ENCODE results near the gene LRRC46. TPM values are rescaled to one million over a fixed set of nuclear protein-coding genes. Genes with fewer than 3 reads are reported as not detected.
A peak's percentile ranks its signal among the peaks of the same experiment; 100 is the strongest.

Gene LRRC46
- total and polyA plus RNA-seq, 2 of the 13 experiments (the other 11 are each of a cell fraction or from before 2014, with no cell fraction given) = 0.09 TPM

DNA sequence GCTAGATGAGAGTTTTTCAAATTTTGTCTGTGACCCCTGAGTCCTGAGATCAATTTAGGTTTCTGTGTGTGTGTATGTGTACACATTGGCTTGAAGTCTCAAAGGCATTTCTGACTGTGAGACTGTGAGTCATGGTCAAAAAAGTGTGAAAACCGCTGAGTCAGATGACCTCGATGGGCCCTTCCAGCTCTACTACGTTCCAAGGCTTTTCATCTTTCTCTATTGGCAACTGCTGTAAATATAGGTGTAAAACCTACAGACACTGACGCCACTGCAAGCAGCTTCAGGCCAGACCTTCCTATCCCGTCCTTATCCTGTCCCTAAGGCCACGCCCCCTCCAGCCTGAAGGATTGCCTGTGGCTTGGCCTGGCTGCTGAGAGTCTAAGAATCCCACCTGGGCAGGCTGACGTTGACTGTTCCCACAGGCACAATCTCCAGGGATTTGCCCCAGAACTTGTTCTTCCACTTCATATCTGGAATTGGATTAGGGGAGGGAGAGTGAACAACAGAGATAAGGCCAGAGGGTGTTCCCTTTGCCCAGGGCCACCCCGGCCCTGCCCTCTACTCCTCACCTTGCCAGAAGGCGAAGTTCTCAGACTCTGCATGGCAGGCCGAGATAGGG lies 21.2 kb upstream of the LRRC46 start:
- no peak overlapping the region for H3K4me2 ChIP-seq (ENCODE audit: low read depth, low read length)
- H2AFZ ChIP-seq (ENCODE audit: low read length) = no peak overlapping the region
- no peaks in the 10 kb centered on the region for H3K27me3 ChIP-seq (ENCODE audit: control insufficient read depth in 1 of 2, insufficient read depth in 2 of 2, low read length in 2 of 2)
- in situ Hi-C loops (cut with HindIII; ENCODE audit: extremely low pct_ligation_motif_present, low pct_unique_long_range_greater_than_20kb) = no loop called here
- no peak overlapping the region for H3K9ac ChIP-seq (ENCODE audit: insufficient read depth, low read depth, low read length)
- H4K20me1 ChIP-seq (ENCODE audit: insufficient read depth, low read length) = no peaks in the 10 kb centered on the region
- H3K36me3 ChIP-seq (replicated peaks in 1 of 2; ENCODE audit: control insufficient read depth in 1 of 2, insufficient read depth in 2 of 2, low read length in 2 of 2) = peaks cover 9 to 12% of the 10 kb centered on the region in 2 experiments; a peak in 3 of 5 replicates
- FAIRE-seq = peak; percentile 32
- ChIA-PET POLR2A (interaction anchor here (0.9 to 1.0 kb wide), 3 partner anchors 11 to 31 kb away, joined by 3 to 6 read pairs (median 3); partner anchors contain the start of genes LRRC46, MRPL10, OSBPL7 and SCRN2), CTCF (ENCODE audit: low intra/inter-chr PET ratio, low total read pairs) (no interaction called here)
- DNase-seq (ENCODE audit: low spot score) = peak; percentile 74
- H3K4me1 ChIP-seq (ENCODE audit: insufficient read depth, low read length) = peaks cover 12% of the 10 kb centered on the region
- H3K79me2 ChIP-seq (ENCODE audit: insufficient read depth, low read length) = no peaks in the 10 kb centered on the region
- intact Hi-C loops (cut with micrococcal nuclease; ENCODE audit: unreplicated experiment) = no loop called here
- no peak overlapping the region for H3K27ac ChIP-seq (ENCODE audit: extremely low read length, insufficient read depth, low read length)
- WGBS (ENCODE audit: low lambda C conversion rate) = 51% methylated on average over 9 of the region's 10 CpGs
- BruUV-seq (replicated peaks) = no TSS peak
- H3K9me3 ChIP-seq (ENCODE audit: low read length) = no peaks in the 10 kb centered on the region
- ATAC-seq = peak; percentile 66
- H3K4me3 ChIP-seq (replicated peaks in 1 of 3; ENCODE audit: insufficient read depth in 1 of 3, low read depth in 2 of 3, low read length in 3 of 3) = no peak overlapping the region
- TF ChIP-seq, protein P1, sequence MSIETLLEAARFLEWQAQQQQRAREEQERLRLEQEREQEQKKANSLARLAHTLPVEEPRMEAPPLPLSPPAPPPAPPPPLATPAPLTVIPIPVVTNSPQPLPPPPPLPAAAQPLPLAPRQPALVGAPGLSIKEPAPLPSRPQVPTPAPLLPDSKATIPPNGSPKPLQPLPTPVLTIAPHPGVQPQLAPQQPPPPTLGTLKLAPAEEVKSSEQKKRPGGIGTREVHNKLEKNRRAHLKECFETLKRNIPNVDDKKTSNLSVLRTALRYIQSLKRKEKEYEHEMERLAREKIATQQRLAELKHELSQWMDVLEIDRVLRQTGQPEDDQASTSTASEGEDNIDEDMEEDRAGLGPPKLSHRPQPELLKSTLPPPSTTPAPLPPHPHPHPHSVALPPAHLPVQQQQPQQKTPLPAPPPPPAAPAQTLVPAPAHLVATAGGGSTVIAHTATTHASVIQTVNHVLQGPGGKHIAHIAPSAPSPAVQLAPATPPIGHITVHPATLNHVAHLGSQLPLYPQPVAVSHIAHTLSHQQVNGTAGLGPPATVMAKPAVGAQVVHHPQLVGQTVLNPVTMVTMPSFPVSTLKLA (IDR thresholded peaks at IDR 0.05) = no peak
- TF ChIP-seq, protein P2, sequence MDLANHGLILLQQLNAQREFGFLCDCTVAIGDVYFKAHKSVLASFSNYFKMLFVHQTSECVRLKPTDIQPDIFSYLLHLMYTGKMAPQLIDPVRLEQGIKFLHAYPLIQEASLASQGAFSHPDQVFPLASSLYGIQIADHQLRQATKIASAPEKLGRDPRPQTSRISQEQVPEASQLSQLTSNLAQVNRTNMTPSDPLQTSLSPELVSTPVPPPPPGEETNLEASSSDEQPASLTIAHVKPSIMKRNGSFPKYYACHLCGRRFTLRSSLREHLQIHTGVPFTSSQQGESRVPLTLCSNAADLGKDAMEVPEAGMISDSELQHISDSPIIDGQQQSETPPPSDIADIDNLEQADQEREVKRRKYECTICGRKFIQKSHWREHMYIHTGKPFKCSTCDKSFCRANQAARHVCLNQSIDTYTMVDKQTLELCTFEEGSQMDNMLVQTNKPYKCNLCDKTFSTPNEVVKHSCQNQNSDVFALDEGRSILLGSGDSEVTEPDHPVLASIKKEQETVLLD (CRISPR knock-in tag; IDR thresholded peaks at IDR 0.05; ENCODE audit: low read depth) = no peak
- peak; percentile 35 for TF ChIP-seq RARA (CRISPR knock-in tag; IDR thresholded peaks at IDR 0.05)
- TF ChIP-seq ZNF430 (CRISPR knock-in tag; IDR thresholded peaks at IDR 0.05) = no peak
- no peak for TF ChIP-seq SP2 (CRISPR knock-in tag; IDR thresholded peaks at IDR 0.05)
- peak; percentile 32; the same call in 1 of the 2 replicates for TF ChIP-seq SAP130 (CRISPR knock-in tag; IDR thresholded peaks at IDR 0.05; ENCODE audit: low read depth)
- TF ChIP-seq ZNF780A (CRISPR knock-in tag; IDR thresholded peaks at IDR 0.05) = no peak
- TF ChIP-seq ZNF563 (CRISPR knock-in tag; IDR thresholded peaks at IDR 0.05) = no peak
- TF ChIP-seq, protein P3, sequence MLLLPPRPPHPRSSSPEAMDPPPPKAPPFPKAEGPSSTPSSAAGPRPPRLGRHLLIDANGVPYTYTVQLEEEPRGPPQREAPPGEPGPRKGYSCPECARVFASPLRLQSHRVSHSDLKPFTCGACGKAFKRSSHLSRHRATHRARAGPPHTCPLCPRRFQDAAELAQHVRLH (CRISPR knock-in tag; IDR thresholded peaks at IDR 0.05; ENCODE audit: borderline replicate concordance, low read depth) = no peak
- no peak for TF ChIP-seq HIVEP1 (CRISPR knock-in tag; IDR thresholded peaks at IDR 0.05)
- TF ChIP-seq ZNF264 (CRISPR knock-in tag; IDR thresholded peaks at IDR 0.05) = no peak
- TF ChIP-seq, protein P4, sequence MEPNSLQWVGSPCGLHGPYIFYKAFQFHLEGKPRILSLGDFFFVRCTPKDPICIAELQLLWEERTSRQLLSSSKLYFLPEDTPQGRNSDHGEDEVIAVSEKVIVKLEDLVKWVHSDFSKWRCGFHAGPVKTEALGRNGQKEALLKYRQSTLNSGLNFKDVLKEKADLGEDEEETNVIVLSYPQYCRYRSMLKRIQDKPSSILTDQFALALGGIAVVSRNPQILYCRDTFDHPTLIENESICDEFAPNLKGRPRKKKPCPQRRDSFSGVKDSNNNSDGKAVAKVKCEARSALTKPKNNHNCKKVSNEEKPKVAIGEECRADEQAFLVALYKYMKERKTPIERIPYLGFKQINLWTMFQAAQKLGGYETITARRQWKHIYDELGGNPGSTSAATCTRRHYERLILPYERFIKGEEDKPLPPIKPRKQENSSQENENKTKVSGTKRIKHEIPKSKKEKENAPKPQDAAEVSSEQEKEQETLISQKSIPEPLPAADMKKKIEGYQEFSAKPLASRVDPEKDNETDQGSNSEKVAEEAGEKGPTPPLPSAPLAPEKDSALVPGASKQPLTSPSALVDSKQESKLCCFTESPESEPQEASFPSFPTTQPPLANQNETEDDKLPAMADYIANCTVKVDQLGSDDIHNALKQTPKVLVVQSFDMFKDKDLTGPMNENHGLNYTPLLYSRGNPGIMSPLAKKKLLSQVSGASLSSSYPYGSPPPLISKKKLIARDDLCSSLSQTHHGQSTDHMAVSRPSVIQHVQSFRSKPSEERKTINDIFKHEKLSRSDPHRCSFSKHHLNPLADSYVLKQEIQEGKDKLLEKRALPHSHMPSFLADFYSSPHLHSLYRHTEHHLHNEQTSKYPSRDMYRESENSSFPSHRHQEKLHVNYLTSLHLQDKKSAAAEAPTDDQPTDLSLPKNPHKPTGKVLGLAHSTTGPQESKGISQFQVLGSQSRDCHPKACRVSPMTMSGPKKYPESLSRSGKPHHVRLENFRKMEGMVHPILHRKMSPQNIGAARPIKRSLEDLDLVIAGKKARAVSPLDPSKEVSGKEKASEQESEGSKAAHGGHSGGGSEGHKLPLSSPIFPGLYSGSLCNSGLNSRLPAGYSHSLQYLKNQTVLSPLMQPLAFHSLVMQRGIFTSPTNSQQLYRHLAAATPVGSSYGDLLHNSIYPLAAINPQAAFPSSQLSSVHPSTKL (CRISPR knock-in tag; IDR thresholded peaks at IDR 0.05) = 0 out of 2 replicates have a peak, but pooled peaks have one; percentile 20
- TF ChIP-seq KDM5A (IDR thresholded peaks at IDR 0.05; ENCODE audit: borderline replicate concordance, low read length) = no peak
- no peak for TF ChIP-seq CBX2 (IDR thresholded peaks at IDR 0.05; ENCODE audit: low read depth, low read length)
- no peak for TF ChIP-seq CBX2 (CRISPR knock-in tag; IDR thresholded peaks at IDR 0.05; ENCODE audit: low read depth)
- no peak for TF ChIP-seq MYNN (CRISPR knock-in tag; IDR thresholded peaks at IDR 0.05; ENCODE audit: low read depth)
- TF ChIP-seq MAFK (conservative IDR thresholded peaks at IDR 0.05 in 1 of 2, IDR thresholded peaks at IDR 0.05 in 1 of 2; ENCODE audit: low read length in 2 of 2) = peak; percentile 98
- peak; percentile 82 for TF ChIP-seq TCF7 (IDR thresholded peaks at IDR 0.05; ENCODE audit: low read depth)
- TF ChIP-seq ZNF678 (CRISPR knock-in tag; IDR thresholded peaks at IDR 0.05) = no peak

Measured in HepG2 (cell line).